NCI-H1048 (cell line): ENCODE results near the gene PFKP.
A peak's percentile ranks its signal among the peaks of the same experiment; 100 is the strongest.
"Not testable (repeated sequence)": the region's sequence is repeated elsewhere in the genome, so short reads cannot be mapped to it uniquely, and the experiment has no call there.

Experiments
- DNase-seq: peaks from one replicate; lab custom pipeline; 2025; lab: John Stamatoyannopoulos, UW

Gene PFKP

DNA sequence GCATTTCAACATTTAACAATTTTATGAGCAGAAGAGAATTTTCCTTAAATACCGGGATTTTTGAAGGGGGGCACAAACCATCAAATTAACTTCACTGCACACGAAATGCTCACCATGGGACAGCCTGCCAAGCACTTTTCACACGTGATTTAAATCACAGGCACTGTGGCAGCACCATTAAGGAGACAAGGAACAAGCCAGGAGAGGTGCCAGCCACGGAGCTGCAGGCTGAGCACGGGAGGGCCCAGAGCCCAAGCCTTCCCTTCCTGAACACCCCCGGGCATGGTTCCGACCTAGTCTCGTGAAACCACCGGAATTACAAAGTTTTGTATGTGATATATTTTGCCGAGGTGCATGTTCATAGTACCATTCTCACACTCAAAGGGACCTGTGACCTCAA, 91.8 kb downstream of the PFKP start:
- no peak for DNase-seq

DNA sequence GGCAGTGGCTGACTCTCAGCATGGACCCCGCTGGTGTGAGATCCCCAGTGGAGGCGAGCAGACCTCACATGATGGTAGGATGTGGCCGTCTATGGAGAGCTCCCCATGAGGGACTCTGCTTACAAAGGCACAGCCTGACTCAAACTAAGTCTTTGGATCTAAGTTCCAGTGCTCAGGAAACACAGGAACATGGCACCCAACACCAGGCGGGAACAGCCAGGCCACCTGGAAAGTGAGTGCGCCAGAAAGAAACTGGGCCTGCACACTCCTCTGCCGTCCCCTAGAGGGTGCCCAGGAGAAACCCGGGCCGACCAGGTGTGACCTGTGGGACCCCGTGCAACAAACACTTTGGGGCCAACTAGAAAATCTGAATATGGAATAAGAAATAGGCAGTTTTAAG, 95.2 kb downstream of the PFKP start:
- no peak for DNase-seq

DNA sequence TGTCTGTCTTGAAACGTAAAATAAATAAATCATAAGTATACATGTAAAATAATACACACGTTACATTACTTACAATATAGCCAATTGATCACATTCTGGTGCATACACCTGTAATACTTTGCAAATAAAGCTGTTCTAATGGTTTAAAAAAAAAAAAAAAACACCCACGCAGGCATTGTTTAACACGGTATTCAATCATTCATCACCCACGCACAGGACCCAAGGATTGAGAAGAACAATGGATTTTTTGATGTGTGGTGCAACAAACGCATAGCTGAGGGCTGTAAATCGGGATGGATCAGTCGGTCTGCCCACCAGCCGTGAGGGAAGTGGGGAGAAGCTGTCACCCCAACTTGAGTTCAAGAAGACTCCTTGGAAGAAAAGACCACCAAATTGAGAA, 96.5 kb downstream of the PFKP start:
- DNase-seq: no peak

DNA sequence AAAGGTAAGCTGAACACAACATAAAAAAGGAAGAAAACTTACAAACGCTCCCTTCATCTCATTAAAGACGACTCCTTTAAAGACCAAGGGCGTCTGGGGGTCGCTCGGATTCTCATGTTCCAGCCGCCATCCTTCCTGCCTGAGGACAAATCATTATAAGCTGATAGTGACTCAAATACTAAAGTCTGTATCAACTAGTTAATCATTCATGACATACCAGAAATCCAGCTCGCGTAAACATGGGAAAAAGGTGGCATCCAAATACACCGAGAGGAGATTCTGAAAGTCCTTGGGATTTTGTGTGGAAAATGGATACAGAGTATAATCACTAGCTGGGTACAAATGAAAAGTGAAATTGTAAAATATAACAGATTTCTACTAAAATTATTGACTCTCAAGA, 97.8 kb downstream of the PFKP start:
- DNase-seq: no peak

DNA sequence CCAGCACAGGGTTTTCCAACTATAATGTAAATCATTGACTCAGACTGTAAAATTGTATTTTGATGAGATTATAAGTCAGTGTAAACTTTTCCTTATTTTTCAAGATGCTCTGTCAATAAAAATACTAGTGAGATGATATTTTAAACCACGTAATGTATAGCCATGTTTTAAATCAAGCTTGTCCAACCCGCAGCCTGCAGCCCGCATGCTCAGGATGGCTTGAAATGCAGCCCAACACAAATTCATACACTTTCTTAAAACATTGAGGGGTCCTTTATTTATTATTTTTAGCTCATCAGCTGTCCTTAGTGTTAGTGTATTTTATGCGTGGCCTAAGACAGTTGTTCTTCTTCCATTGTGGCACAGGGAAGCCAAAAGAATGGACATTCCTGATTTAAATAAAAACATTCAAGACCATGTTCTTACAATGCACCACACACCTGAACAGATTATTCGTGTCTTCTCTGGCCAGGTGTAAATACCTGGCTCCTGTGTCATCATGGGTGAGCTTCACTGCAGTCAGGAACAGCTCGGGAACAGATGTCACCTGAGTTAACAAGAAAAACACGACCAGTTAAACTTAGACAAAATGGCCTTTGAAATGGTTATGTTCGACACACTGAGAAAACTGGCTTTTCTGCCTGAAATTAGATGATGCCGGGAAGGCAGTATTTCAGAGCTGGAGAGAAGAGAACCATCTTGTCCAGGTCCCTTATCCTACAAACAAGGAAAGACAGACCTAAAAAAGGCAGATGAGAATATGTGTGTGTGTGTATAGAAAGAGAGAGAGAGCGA, 99.3 kb downstream of the PFKP start:
- no peak for DNase-seq

DNA sequence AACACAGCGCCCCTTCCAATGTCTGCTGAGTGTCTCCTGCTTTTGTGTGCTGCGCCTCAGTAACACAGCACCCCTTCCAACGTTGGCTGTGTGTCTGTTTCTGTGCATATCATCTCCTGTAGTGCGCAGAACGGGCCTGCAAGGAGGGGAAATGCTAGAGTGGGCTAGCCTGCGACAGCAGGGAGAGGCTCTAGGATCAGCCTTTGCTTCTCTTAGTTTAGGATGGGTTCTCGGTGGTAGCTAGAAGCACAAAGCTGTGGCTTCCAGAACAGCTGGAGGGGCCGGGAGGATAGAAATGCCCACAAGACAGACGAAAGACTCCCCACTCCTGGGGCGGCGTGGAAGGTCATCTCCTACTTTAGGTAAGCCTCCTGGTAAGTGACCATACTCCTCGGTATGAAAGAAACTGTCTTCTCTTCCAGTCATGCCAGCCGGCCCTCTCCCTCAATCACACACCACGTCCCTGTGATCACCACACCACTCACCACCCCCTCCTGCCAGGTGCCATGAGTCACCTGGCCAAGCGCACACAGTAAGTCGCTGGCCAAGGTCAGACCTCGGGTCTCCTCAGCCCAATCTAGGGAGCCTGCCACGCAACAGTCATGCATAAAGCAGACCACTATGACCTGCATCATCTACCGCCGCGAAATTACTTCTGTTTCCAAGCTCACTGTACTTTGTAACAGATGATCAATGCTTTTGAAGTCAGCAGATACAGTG, 100.4 kb downstream of the PFKP start:
- DNase-seq: no peak

DNA sequence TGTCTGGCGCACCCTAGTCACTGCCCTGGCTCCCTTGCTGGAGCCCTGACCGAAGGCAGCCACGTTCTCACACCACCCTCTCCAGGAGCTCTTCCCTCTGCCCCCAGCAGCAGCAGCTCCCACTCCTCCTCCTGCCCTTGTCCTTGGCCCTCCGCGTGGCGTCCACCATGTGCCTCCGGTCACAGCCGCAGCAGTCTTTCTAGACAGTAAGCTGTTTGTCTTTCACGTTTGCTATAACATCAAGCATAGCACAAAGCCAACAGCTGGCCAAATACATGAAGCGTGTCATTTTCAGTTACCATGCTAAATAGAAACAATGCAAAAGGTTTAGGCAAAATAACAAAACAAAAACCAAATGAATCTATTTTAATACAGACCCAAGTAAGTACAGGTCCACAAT, 101.9 kb downstream of the PFKP start:
- no peak for DNase-seq

DNA sequence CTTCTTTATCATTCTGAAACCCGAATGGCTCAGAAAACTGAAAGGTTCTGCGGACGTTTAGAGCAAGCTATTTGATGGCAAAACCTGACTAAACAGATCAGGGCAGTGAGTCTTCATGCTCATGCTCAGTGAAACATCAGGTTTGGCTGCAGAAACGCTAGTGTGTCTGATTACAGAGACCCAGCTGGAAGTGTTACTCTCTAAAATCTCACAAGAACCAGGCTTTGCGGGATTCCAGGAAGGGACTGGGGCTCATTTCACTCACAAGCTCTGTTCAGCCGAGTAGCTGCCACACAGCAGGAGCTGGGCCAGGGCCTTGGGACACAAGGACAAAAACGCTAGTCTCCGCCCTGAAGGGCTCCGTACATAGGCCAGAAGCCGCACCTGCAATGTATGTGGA, 102.3 kb downstream of the PFKP start:
- DNase-seq: no peak

DNA sequence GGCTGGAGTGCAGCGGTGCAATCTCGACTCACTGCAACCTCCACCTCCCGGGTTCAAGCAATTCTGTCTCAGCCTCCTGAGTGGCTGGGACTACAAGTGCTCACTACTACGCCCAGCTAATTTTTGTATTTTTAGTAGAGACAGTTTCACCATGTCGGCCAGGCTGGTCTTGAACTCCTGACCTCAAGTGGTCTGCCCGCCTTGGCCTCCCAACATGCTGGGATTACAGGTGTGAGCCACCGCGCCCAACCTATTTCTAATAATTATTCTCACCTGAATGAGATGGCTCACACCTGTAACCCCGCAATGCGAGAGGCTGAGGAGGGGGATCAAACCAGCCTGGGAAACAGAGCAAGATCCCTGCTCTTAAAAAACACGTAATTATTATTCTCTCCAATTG, 104.1 kb downstream of the PFKP start:
- not testable (repeated sequence) for DNase-seq

DNA sequence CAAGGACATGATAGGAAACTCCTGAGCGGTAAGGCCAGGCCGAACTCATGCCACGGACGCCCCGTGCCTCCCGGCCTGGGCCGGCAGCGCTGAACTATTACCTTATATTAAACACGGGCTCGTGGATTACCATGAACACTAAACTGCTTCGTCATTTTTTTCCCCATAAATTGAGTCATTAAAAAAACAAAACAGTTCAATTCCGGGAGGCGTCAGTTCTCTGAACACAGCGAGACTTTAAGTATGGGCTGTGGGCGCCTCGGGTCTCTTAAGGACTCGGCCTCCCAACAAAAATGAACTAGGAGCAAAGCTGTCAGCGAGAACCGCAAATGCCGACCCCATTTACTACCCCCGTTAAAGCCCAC, 104.7 kb downstream of the PFKP start:
- no peak for DNase-seq

DNA sequence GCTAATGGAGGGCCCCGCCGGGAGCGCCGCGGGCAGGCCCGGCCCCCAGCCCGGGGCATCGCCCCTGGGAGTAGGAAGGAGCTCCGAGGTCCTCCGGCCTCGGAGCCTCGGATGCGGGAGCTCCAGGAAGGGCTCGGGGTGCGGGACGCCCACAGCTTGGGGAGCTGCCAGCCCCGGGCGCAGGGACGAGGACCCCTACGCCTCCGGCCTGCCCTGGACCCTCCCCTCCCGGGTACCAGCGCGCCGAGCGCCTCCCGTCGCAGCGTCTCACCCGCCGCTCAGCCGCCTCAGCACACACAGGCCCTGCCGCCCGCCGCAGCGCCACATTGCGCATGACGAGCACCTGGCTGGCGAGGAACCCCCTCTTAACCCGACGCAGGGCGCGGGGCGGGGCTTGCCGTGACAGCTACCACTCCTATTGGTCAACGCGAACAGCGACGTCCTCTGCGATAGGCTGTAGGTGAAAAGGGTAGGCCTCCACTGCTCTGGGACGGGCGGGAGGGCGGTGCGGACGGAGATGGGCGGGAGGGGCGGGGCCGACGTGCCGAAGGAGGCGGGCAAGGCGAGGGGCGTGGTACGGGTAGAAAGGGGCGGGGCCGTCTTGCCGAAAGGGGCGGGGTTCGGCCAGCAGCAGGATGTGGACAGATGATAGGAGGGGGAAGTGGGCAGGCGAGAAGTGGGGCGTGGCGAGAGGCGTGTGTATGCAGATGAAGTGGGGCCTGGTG, 105.3 kb downstream of the PFKP start, which contains the start of gene PITRM1:
Gene PITRM1 (minus strand): TSS at position 337 of the 725 bp plus-strand sequence. CDS start 10 bp downstream, at position 327.
- DNase-seq: peak; percentile 97

DNA sequence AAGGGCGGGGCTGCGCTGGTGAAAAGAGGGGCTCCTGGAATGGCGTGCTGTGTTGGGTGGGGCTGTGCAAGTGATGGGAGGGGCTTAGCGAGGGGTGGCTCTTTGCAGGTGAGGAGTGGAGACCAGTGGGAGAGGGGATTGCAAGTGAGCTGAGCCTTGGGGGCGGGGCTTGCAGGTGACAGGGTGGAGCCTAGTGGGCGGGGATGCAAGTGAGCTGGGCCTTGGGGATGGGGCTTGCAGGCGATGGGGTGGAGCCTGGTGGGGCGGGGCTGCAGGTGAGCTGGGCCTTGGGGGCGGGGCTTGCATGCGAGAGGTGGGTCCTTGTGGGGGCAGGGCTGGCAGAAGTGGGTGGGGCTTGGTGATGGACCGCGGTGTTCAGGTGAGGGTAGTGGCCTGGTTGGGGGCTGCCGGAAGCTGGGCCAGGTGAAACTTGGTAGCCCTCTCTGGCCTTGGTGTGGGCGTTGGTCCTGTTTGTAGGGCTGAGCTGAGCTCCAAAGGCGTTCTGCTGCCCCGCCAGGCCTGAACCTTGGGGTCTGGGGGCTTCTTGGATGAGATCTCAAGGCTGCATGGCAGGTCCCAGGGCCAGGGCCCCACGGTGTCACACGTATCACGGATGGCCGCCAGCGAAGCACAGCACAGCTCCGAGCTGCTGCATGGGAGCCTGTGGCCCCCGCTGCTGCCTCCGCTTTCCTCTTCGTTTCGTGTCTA, 106.0 kb downstream of the PFKP start:
- DNase-seq: peak; percentile 97

DNA sequence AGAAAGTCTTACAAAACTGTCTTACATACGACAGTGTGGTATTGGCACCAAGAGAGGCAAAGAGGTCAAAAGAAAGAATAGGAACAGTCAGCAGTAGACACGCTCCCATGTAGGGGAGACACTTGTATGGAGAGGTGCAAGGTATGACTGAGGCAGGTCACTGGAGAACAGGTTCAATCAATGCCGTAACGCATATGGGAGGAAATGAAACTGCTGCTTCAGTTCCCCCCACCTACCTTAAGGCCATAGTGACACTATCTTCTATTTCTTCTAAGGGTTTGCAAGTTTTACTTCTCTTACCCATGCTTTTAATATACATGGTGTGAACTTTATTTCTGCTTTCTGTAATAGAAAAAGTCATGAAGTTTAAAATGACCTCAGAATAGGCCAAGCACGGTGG, 110.7 kb downstream of the PFKP start:
- DNase-seq: no peak

DNA sequence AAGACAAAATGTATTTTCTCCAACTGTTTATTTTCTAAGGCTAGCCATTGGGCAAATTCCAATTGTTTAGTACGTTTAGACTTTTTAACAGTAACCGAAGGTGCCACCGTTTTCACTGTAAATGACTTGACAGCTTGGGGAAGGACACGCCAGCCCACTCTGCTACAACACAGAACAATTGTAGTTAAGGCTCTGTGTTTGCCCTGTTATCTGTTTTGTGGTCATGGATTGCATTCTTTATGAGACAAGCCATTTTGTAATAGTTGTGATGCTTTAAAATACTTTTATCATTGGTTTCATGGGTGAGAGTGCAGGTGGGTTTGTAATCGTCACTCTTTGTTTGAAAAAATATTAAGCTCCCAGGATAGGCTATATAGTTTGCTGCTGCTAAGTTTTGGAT, 111.8 kb downstream of the PFKP start:
- DNase-seq: no peak

DNA sequence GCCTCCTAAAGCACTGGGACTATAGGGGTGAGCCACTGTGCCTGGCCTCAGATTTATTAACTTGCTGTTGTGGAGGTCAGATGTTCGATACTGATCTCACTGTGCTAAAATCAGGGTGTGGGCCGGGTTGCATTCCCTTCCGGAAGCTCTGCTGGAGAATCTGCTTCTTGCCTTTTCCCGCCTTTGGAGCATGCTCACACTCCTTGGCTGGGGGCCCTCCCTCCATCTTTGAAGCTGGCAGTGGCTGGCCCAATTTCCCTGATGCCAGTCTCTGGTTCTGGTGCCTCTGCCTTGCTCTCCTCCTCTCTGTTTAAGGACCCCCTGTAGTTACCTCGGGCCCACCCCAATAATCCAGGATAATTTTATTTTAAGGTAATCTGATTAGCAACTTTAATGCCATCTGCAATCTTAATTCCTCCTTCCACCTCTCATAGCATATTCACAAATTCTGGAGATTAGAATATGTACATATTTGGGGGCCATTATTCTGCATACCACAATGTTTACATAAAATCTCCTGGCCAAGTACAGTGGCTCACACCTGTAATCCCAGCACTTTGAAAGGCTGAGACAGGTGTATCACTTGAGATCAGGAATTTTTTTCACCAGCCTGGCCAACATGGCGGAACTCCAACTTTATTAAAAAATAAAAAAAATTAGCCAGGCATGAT, 113.1 kb downstream of the PFKP start:
- DNase-seq: no peak

DNA sequence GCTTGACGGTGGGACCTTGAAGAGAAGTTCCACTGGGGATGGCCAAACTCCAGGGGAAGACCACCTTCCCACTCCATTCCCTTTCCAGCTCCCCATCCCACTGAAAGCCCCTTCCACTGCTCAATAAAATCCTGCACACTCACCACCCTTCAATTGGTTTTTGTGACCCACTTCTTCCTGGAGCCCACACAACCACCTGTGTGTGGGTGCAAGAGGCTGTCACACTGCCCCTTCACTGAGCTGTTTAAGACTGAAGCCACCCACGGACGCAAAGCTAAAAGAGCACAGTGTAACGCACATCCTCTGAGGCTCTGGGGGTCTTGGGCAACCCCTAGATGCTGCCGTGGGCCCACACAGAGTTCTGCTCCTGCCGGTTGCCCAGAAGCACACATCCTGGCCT, 118.0 kb downstream of the PFKP start:
- DNase-seq: no peak

DNA sequence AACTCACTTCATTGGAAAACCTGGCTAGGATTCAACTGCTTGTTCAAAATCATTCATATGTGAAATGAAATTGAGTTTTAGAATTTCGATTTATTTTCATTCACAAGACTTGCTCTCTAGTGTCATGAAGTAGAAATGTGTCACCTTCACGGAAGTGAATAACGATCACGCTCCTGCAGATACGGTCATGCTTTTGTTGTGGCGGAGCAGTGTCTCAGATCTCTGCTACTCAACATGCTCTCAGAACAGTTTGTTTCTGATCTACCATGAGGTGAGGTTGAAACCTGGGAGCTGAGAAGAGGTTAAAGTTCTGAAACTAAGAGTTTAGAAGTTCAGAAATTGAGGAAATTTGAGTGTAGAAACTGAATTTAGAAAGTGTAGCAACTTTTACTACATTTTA, 119.0 kb downstream of the PFKP start:
- DNase-seq: no peak
